Purkinje cell (primary cell): ENCODE data around the gene SPAG8. TPM values are rescaled to one million over a fixed set of nuclear protein-coding genes. Genes with fewer than 3 reads are reported as not detected.

ENCODE experiments used
- polyA plus RNA-seq: library from polyadenylated mRNA; unstranded; fragments of >200 nt; fragmentation: Nextera tagmentation; gene quantifications from 2 replicates; pipeline ENCODE4 v1.2.1, GENCODE V29; 2014

The SPAG8 gene, protein sequence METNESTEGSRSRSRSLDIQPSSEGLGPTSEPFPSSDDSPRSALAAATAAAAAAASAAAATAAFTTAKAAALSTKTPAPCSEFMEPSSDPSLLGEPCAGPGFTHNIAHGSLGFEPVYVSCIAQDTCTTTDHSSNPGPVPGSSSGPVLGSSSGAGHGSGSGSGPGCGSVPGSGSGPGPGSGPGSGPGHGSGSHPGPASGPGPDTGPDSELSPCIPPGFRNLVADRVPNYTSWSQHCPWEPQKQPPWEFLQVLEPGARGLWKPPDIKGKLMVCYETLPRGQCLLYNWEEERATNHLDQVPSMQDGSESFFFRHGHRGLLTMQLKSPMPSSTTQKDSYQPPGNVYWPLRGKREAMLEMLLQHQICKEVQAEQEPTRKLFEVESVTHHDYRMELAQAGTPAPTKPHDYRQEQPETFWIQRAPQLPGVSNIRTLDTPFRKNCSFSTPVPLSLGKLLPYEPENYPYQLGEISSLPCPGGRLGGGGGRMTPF
- polyA plus RNA-seq: 1.3 and 6.8 TPM in 2 replicates

GRCh38 chr9:35812025-35812602 lies at the start of gene SPAG8:
TSS of gene SPAG8 (minus strand) at chr9:35812262. CDS start at chr9:35812147, 115 bp downstream.

DNA sequence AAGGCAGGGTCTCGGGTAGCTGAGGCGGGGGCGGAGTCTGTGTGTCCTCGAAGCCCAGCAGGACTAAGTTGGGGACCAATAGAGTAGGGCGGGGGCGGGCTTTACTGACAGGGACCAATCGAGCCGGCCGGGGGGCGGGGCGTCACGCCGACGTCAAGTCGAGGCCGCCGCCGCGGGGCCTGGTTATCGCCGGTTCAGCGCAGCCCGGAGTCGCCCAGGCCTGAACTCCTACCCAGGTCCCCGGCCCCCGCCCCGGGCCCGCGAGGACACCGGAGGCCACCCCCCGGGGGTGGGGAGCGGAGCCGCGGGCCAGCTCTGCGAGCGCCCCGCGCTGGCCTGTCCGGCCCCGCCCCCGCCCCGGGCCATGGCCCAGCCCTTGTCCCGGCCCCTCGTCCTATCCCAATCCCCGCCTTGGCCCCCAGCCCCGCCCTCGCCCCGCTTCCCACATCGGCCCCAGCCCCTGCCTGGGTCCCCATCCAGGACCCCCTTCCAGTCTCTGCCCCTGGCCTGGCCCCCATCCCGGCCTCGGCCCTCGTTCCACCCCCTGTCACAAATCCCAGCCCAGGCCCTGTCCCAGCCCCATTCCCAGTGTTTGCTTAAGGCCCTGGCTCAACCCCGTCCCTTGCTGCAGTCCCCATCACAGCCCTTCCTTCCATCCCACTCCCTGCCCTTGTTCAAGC lies 17.2 kb upstream of the SPAG8 start, which contains the start of gene TMEM8B:
Gene TMEM8B (plus strand): TSS at position 145 of the 680 bp plus-strand sequence. CDS start 220 bp downstream, at position 365.

DNA sequence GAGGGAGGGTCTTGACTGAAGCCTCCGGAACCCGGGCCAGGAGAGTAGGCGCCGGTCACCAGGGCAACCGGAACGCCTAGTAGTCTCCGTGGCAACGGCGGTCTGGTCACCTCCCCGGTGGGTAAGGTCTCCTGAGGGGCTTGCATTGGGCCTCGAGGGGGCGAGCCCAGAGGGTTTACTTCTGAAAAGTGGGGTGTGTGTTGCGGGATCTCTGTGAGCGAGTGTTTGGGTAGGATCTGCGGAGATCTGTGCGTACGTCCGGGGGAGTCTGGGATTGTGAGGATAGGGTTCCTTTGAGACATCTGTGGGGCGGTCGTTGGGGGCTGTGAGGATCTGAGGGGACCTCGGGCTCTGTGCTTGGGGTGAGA lies 16.6 kb upstream of the SPAG8 start, which contains the start of gene FAM221B:
Gene FAM221B (minus strand): TSS at position 17 of the 368 bp plus-strand sequence. CDS start 2,571 bp downstream, outside the sequence.

DNA sequence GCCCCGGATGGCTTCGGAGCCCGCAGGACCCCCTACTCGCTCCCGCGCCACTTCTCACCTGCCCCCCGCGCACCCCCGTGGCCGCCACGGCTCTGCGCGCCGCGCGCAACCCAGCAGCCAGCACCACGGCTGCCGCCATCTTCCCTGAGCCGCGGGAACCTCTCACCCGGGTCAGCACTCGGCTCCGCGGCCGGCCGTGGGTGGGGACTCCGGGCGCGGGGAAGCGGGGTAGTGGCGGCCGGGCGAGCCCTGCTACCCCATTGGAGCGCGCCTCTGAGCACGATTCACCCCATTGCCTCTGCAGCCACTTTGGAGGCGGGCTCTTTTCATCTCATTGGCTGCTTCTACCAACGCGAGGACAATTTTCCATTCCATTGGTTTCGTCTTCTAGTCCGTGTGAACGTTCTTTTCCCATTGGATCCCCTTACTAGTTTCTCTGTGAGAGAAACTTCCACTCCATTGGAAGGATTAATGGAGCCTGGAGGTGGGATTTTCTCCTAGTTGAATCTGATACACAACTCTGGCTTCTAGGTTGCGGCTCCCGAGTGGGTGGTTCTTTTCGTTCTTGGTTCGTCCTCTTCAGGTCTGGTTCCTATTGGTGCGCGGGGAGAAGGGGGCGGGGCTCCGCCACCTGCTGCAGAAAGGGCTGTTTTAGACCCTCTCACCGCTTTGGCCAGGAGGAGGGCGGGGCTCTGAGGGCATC lies 2.9 kb upstream of the SPAG8 start, which contains the start of gene HINT2:
Gene HINT2 (minus strand): TSS at position 202 of the 703 bp plus-strand sequence. CDS start 63 bp downstream, at position 139.

GRCh38 chr9:35791297-35791921 lies 20.7 kb downstream of the SPAG8 start, which contains the start of gene NPR2:
TSS of gene NPR2 (plus strand) at chr9:35791591. CDS start at chr9:35792409, 818 bp downstream.

Other genes starting within 250 kb of the SPAG8 start
- 2.9 and 3.3 TPM in 2 replicates for gene TESK1, start 207.0 kb downstream of the SPAG8 start, polyA plus RNA-seq
- not detected in 2 replicates for gene CD72, start 193.8 kb downstream of the SPAG8 start, polyA plus RNA-seq
- not detected in 2 replicates for gene SIT1, start 161.3 kb downstream of the SPAG8 start, polyA plus RNA-seq
- not detected in 2 replicates for gene RMRP, start 154.2 kb downstream of the SPAG8 start, polyA plus RNA-seq
- gene CCDC107, start 154.0 kb downstream of the SPAG8 start, polyA plus RNA-seq: 6.2 and 18.5 TPM in 2 replicates
- 0.21 TPM in 1 of 2 replicates, not detected in the other for gene ARHGEF39, start 147.1 kb downstream of the SPAG8 start, polyA plus RNA-seq
- not detected in 2 replicates for gene CA9, start 138.3 kb downstream of the SPAG8 start, polyA plus RNA-seq
- gene TPM2, start 122.3 kb downstream of the SPAG8 start, polyA plus RNA-seq: 11.3 and 17.9 TPM in 2 replicates
- gene TLN1, start 80.1 kb downstream of the SPAG8 start, polyA plus RNA-seq: 0.22 and 1.1 TPM in 2 replicates
- 14.3 and 17.7 TPM in 2 replicates for gene CREB3, start 79.6 kb downstream of the SPAG8 start, polyA plus RNA-seq
- gene GBA2, start 63.0 kb downstream of the SPAG8 start, polyA plus RNA-seq: 41.6 and 47.0 TPM in 2 replicates
- 0.98 and 2.6 TPM in 2 replicates for gene RGP1, start 63.0 kb downstream of the SPAG8 start, polyA plus RNA-seq
- gene MSMP, start 58.0 kb downstream of the SPAG8 start, polyA plus RNA-seq: 5.6 TPM in 1 of 2 replicates, not detected in the other
- 13.5 and 29.0 TPM in 2 replicates for gene NPR2, start 20.7 kb downstream of the SPAG8 start, polyA plus RNA-seq
- 14.5 and 34.4 TPM in 2 replicates for gene HINT2, start 2.8 kb upstream of the SPAG8 start, polyA plus RNA-seq
- gene FAM221B, start 16.5 kb upstream of the SPAG8 start, polyA plus RNA-seq: not detected in 2 replicates
- 7.1 and 9.0 TPM in 2 replicates for gene TMEM8B, start 17.0 kb upstream of the SPAG8 start, polyA plus RNA-seq
- not detected in 2 replicates for gene OR13J1, start 58.1 kb upstream of the SPAG8 start, polyA plus RNA-seq
- not detected in 2 replicates for gene HRCT1, start 93.9 kb upstream of the SPAG8 start, polyA plus RNA-seq
- 0.42 and 0.52 TPM in 2 replicates for gene SPAAR, start 97.2 kb upstream of the SPAG8 start, polyA plus RNA-seq
- not detected in 2 replicates for gene OR2S2, start 145.9 kb upstream of the SPAG8 start, polyA plus RNA-seq
- 3.4 and 4.3 TPM in 2 replicates for gene RECK, start 224.7 kb upstream of the SPAG8 start, polyA plus RNA-seq